ENCODE measurements around the gene CDC42BPA. TPM values are rescaled to one million over a fixed set of nuclear protein-coding genes. Genes with fewer than 3 reads are reported as not detected.

Gene CDC42BPA
- polyA plus RNA-seq, 1 of the 3 experiments (the other 2 are of a cell fraction): 6.8 TPM

GRCh38 chr1:227297073-227297793, 21.1 kb downstream of the CDC42BPA start:
- Histone ChIP-seq H3K27me3 (ENCODE audit: insufficient read depth) (no peaks in the 10 kb centered on the region), H3K27ac (ENCODE audit: low read depth in 2 of 2, low read length in 1 of 2) (no peak overlapping the region), H3K4me3 (ENCODE audit: low read depth in 2 of 2, low read length in 1 of 2) (no peak overlapping the region), H4K20me1 (ENCODE audit: insufficient read depth) (peaks cover 17% of the 10 kb centered on the region), H3K36me3 (replicated peaks in 1 of 2; ENCODE audit: control insufficient read depth in 1 of 2, insufficient read depth in 2 of 2, low read length in 1 of 2) (no peaks in the 10 kb centered on the region), H3K9me2 (no peaks in the 10 kb centered on the region), H3F3A (replicated peaks; ENCODE audit: insufficient read depth) (peaks cover 10% of the 10 kb centered on the region), H2AFZ (ENCODE audit: low read depth) (no peak overlapping the region), H3K4me1 (ENCODE audit: control insufficient read depth in 1 of 2, insufficient read depth in 2 of 2, low read depth in 1 of 2, low read length in 1 of 2) (peaks cover 3 to 10% of the 10 kb centered on the region in 2 experiments; a peak in 2 of 4 replicates), H3K4me2 (no peak overlapping the region), H3K79me2 (ENCODE audit: insufficient read depth) (peaks cover 98% of the 10 kb centered on the region), H3K9ac (no peak overlapping the region), H3K9me3 (no peaks in the 10 kb centered on the region)
- ChIA-PET POLR2A (no interaction called here), CTCF (no interaction called here)
- 88% methylated on average over 4 of the region's 4 CpGs for WGBS (ENCODE audit: low lambda C conversion rate)
- DNase-seq: no peak
- TF ChIP-seq GATA2 (CRISPR knock-in tag; IDR thresholded peaks at IDR 0.05): no peak
- no peak for TF ChIP-seq NRF1 (IDR thresholded peaks at IDR 0.05; ENCODE audit: low read depth, low read length)
- TF ChIP-seq MEF2A (IDR thresholded peaks at IDR 0.05; ENCODE audit: borderline replicate concordance, low read depth): no peak
- TF ChIP-seq RXRA (IDR thresholded peaks at IDR 0.05; ENCODE audit: borderline replicate concordance, low read depth): no peak
- TF ChIP-seq EP300 (IDR thresholded peaks at IDR 0.05; ENCODE audit: borderline replicate concordance in 1 of 2, low read depth in 1 of 2, low read length in 1 of 2): no peak
- no peak for TF ChIP-seq USF2 (IDR thresholded peaks at IDR 0.05; ENCODE audit: borderline replicate concordance, low read depth, low read length)
- TF ChIP-seq CTCF (IDR thresholded peaks at IDR 0.05): no peak
- TF ChIP-seq TAF1 (IDR thresholded peaks at IDR 0.05; ENCODE audit: borderline replicate concordance, low read depth, low read length): no peak
- TF ChIP-seq SIN3A (IDR thresholded peaks at IDR 0.05; ENCODE audit: borderline replicate concordance, low read depth, low read length): no peak
- no peak for TF ChIP-seq POLR2AphosphoS5 (IDR thresholded peaks at IDR 0.05; ENCODE audit: low read depth, low read length)
- TF ChIP-seq USF1 (IDR thresholded peaks at IDR 0.05; ENCODE audit: borderline replicate concordance, low read depth): no peak
- no peak for TF ChIP-seq ELF1 (IDR thresholded peaks at IDR 0.05)
- TF ChIP-seq RAD21 (IDR thresholded peaks at IDR 0.05; ENCODE audit: low read length): no peak

- Histone ChIP-seq H3K27me3 (ENCODE audit: insufficient read depth) (no peaks in the 10 kb centered on the region), H2AFZ (ENCODE audit: low read depth) (no peak overlapping the region), H4K20me1 (ENCODE audit: insufficient read depth) (peaks cover 17% of the 10 kb centered on the region), H3K4me2 (no peak overlapping the region), H3K79me2 (ENCODE audit: insufficient read depth) (peaks cover 98% of the 10 kb centered on the region), H3K9me3 (no peaks in the 10 kb centered on the region), H3K9ac (no peak overlapping the region), H3K9me2 (no peaks in the 10 kb centered on the region), H3K4me1 (ENCODE audit: control insufficient read depth in 1 of 2, insufficient read depth in 2 of 2, low read depth in 1 of 2, low read length in 1 of 2) (peaks cover 3 to 10% of the 10 kb centered on the region in 2 experiments; a peak in 2 of 4 replicates), H3K4me3 (ENCODE audit: low read depth in 2 of 2, low read length in 1 of 2) (no peak overlapping the region), H3F3A (replicated peaks; ENCODE audit: insufficient read depth) (peaks cover 10% of the 10 kb centered on the region), H3K36me3 (replicated peaks in 1 of 2; ENCODE audit: control insufficient read depth in 1 of 2, insufficient read depth in 2 of 2, low read length in 1 of 2) (no peaks in the 10 kb centered on the region), H3K27ac (ENCODE audit: low read depth in 2 of 2, low read length in 1 of 2) (no peak overlapping the region)
- ChIA-PET CTCF (interaction anchor here (1.0 kb wide), 1 partner anchor 15 kb away, joined by 3 read pairs; no protein-coding TSS in a partner anchor), POLR2A (no interaction called here)
- WGBS (ENCODE audit: low lambda C conversion rate): 93% methylated on average over 3 of the region's 3 CpGs
- DNase-seq: no peak
- no peak for TF ChIP-seq USF1 (IDR thresholded peaks at IDR 0.05; ENCODE audit: borderline replicate concordance, low read depth)
- TF ChIP-seq NRF1 (IDR thresholded peaks at IDR 0.05; ENCODE audit: low read depth, low read length): no peak
- no peak for TF ChIP-seq TAF1 (IDR thresholded peaks at IDR 0.05; ENCODE audit: borderline replicate concordance, low read depth, low read length)
- no peak for TF ChIP-seq GATA2 (CRISPR knock-in tag; IDR thresholded peaks at IDR 0.05)
- no peak for TF ChIP-seq IRF3 (IDR thresholded peaks at IDR 0.05; ENCODE audit: low read depth, low read length)
- TF ChIP-seq YY1 (IDR thresholded peaks at IDR 0.05; ENCODE audit: low read depth): no peak
- no peak for TF ChIP-seq RXRA (IDR thresholded peaks at IDR 0.05; ENCODE audit: borderline replicate concordance, low read depth)
- no peak for TF ChIP-seq RAD21 (IDR thresholded peaks at IDR 0.05; ENCODE audit: low read length)
- no peak for TF ChIP-seq USF2 (IDR thresholded peaks at IDR 0.05; ENCODE audit: borderline replicate concordance, low read depth, low read length)
- TF ChIP-seq NFIC (IDR thresholded peaks at IDR 0.05; ENCODE audit: borderline replicate concordance): no peak
Observed at GRCh38 chr1:227295609-227296008, 22.7 kb downstream of the CDC42BPA start.
